Prostate gland (tissue), 2 donors: ENCODE results near the gene SAMM50. TPM values are rescaled to one million over a fixed set of nuclear protein-coding genes. Genes with fewer than 3 reads are reported as not detected.

Experiments
- DNase-seq: peaks from one replicate; pipeline ENCODE4 v3.0.0-alpha.2; 2019; ENCODE audit warnings: low spot score
- H3K27ac ChIP-seq, 2 donors: fragments of 200-600 bp; sonication (generic); 2 replicates each; pipeline ENCODE4 v1.5.1; 2017 to 2019
- H3K27me3 ChIP-seq: fragments of 200-600 bp; sonication (generic); replicated peaks from 2 replicates; pipeline ENCODE4 v1.5.1; 2019; ENCODE audit not compliant: insufficient read depth
- H3K36me3 ChIP-seq, 2 donors: fragments of 200-600 bp; sonication (generic); 1 replicate in 1 of 2; 2 replicates in 1 of 2; pipeline versions ENCODE4 v1.5.1 to v1.8.1; 2017 to 2019
- H3K4me1 ChIP-seq: fragments of 200-600 bp; sonication (generic); replicated peaks from 2 replicates; pipeline ENCODE4 v1.5.1; 2019
- H3K4me3 ChIP-seq, 2 donors: fragments of 200-600 bp; sonication (generic); 2 replicates each; pipeline ENCODE4 v1.5.1; 2017 to 2019
- H3K9me3 ChIP-seq: fragments of 200-600 bp; sonication (generic); 2 replicates; pipeline ENCODE4 v1.5.1; 2017
- CTCF ChIP-seq, 4 experiments: fragments of 200-600 bp in 2 of 4; fragments of 450-650 bp in 2 of 4; sonication (generic) in 2 of 4; IDR thresholded peaks; 1 replicate in 3 of 4; 2 replicates in 1 of 4; pipeline ENCODE4 v1.5.1; 2016 to 2019; ENCODE audit warnings: antibody characterized with exemption in 4 of 4, mild to moderate bottlenecking in 2 of 4, moderate library complexity in 2 of 4
- POLR2A ChIP-seq: fragments of 450-650 bp; IDR thresholded peaks from one replicate; pipeline ENCODE4 v1.6.1; 2016; ENCODE audit warnings: antibody characterized with exemption, mild to moderate bottlenecking
- POLR2AphosphoS5 ChIP-seq: sonication (generic); formaldehyde crosslinking; IDR thresholded peaks from one replicate; pipeline ENCODE4 v1.6.1; 2017; ENCODE audit warnings: antibody characterized with exemption
- WGBS: methylation state at CpG from one replicate; pipeline ENCODE4 v1.1.5; 2018; 5-methylcytosine and 5-hydroxymethylcytosine counted together
- intact Hi-C: fragments of 100-400 bp; cut with DNase I; formaldehyde crosslinking; loops from one replicate; pipeline ENCODE4 v1.14.2; 2022
- total RNA-seq, 2 donors: library from RNA; depleted of rRNA; stranded (reverse); fragments of >200 nt; gene quantifications; one replicate each; pipeline ENCODE4 v1.1.0, GENCODE V29; 2016

SAMM50 gene
- 10 to 100 TPM; 32.3 to 43.2 TPM for total RNA-seq

GRCh38 chr22:43955040-43955882, at the start of gene SAMM50:
SAMM50 (plus strand) TSS chr22:43955442; CDS start chr22:43955578, 136 bp downstream.
- H3K27me3 ChIP-seq = no peaks in the 10 kb centered on the region
- intact Hi-C loops = no loop called here
- peak; percentile 88 for DNase-seq
- peaks cover 11% of the 10 kb centered on the region for H3K4me1 ChIP-seq
- peak within 1 kb of the TSS; percentile 63 to 72 for H3K27ac ChIP-seq
- no peaks in the 10 kb centered on the region for H3K9me3 ChIP-seq
- WGBS = under 1% methylated on average over 60 of the region's 74 CpGs
- TF ChIP-seq POLR2A (peak; percentile 39), POLR2AphosphoS5 (peak; percentile 96), CTCF (IDR thresholded peaks at IDR 0.05) (peak in 1 of 4 experiments; percentile 15)
- H3K4me3 ChIP-seq = peak within 1 kb of the TSS; percentile 75 to 94
- no peaks in the 10 kb centered on the region for H3K36me3 ChIP-seq

GRCh38 chr22:43905681-43906080, 49.6 kb upstream of the SAMM50 start:
- H3K4me3 ChIP-seq = no peak overlapping the region
- 49% methylated on average over 7 of the region's 7 CpGs for WGBS
- no peak for TF ChIP-seq CTCF (IDR thresholded peaks at IDR 0.05)
- no peak for TF ChIP-seq POLR2A
- no peak for TF ChIP-seq POLR2AphosphoS5
- H3K27me3 ChIP-seq = no peaks in the 10 kb centered on the region
- no peak overlapping the region for H3K27ac ChIP-seq
- H3K4me1 ChIP-seq = no peaks in the 10 kb centered on the region
- no peaks in the 10 kb centered on the region for H3K9me3 ChIP-seq
- no peaks in the 10 kb centered on the region for H3K36me3 ChIP-seq
- intact Hi-C loops = no loop called here
- DNase-seq = no peak

GRCh38 chr22:43909708-43910107, 45.5 kb upstream of the SAMM50 start:
- Histone ChIP-seq H3K4me1 (no peaks in the 10 kb centered on the region), H3K27ac (no peak overlapping the region), H3K9me3 (no peaks in the 10 kb centered on the region), H3K27me3 (no peaks in the 10 kb centered on the region), H3K36me3 (no peaks in the 10 kb centered on the region), H3K4me3 (no peak overlapping the region)
- 93% methylated on average over 1 of the region's 1 CpG for WGBS
- DNase-seq = no peak
- TF ChIP-seq CTCF (IDR thresholded peaks at IDR 0.05) = no peak
- TF ChIP-seq POLR2AphosphoS5 = no peak
- no peak for TF ChIP-seq POLR2A
- intact Hi-C loops = no loop called here

- intact Hi-C loops = no loop called here
- TF ChIP-seq POLR2AphosphoS5 (no peak), POLR2A (no peak), CTCF (IDR thresholded peaks at IDR 0.05) (no peak)
- Histone ChIP-seq H3K27me3 (no peaks in the 10 kb centered on the region), H3K4me1 (no peaks in the 10 kb centered on the region), H3K9me3 (no peaks in the 10 kb centered on the region), H3K4me3 (no peak overlapping the region), H3K36me3 (no peaks in the 10 kb centered on the region), H3K27ac (no peak overlapping the region)
- DNase-seq = no peak
- 67% methylated on average over 6 of the region's 6 CpGs for WGBS
Measured at GRCh38 chr22:43910178-43910695, 45.0 kb upstream of the SAMM50 start.
